HepG2 (cell line): Measurements from ENCODE around the gene TMEM44. TPM values are rescaled to one million over a fixed set of nuclear protein-coding genes. Genes with fewer than 3 reads are reported as not detected.

Source experiments
- ATAC-seq: fragments of 200-7000 bp; cut with Tn5 transposase; 3 replicates; pipeline ENCODE4 v1.9.1; 2020; ENCODE audit warnings: mild to moderate bottlenecking, moderate library complexity
- BruUV-seq: library from RNA; stranded (reverse); fragments of 400-500 nt; replicated peaks from 2 replicates; lab custom pipeline; 2021; lab: Mats Ljungman, UMichigan
- CTCF ChIA-PET: fragments of 300-600 bp; formaldehyde crosslinking; extraction: SDS; loops from one replicate; lab custom pipeline; 2021; ENCODE audit warnings: low total read pairs, inconsistent platforms, low intra/inter-chr PET ratio; lab: Yijun Ruan, JAX
- POLR2A ChIA-PET: fragments of 350-600 bp; sonication (Branson Sonifier 250); formaldehyde crosslinking; loops from one replicate; lab custom pipeline; 2020; ENCODE audit warnings: antibody characterized with exemption, inconsistent platforms; lab: Yijun Ruan, JAX
- DNase-seq: peaks from one replicate; pipeline ENCODE4 v3.0.0-alpha.2; 2015; ENCODE audit warnings: low spot score
- FAIRE-seq: peaks from 3 replicates; lab custom pipeline; 2011; peaks lifted over from hg19 to GRCh38; lab: Jason Lieb, UNC
- H2AFZ ChIP-seq: one replicate; pipeline ENCODE4 v1.6.1; 2011; ENCODE audit warnings: low read length, inconsistent platforms
- H3K27ac ChIP-seq: fragments of 300-600 bp; 3 replicates; pipeline ENCODE4 v1.8.0; 2011; ENCODE audit warnings: mixed run types, mild to moderate bottlenecking, mixed read lengths, low read length, inconsistent platforms; ENCODE audit not compliant: insufficient read depth; ENCODE audit errors: extremely low read length
- H3K27me3 ChIP-seq, 2 experiments: fragments of 200-600 bp in 1 of 2; 2 replicates in 1 of 2; 3 replicates in 1 of 2; pipeline versions ENCODE4 v1.6.0 to v1.8.0; 2011; ENCODE audit warnings: low read length in 2 of 2, mild to moderate bottlenecking in 2 of 2, moderate library complexity in 2 of 2, inconsistent platforms in 1 of 2; ENCODE audit not compliant: insufficient read depth in 2 of 2, control insufficient read depth in 1 of 2
- H3K36me3 ChIP-seq, 2 experiments: fragments of 200-600 bp in 1 of 2; replicated peaks in 1 of 2; 2 replicates in 1 of 2; 3 replicates in 1 of 2; pipeline versions ENCODE4 v1.5.1 to v1.8.0; 2011; ENCODE audit warnings: low read length in 2 of 2, inconsistent platforms in 1 of 2; ENCODE audit not compliant: insufficient read depth in 2 of 2, control insufficient read depth in 1 of 2
- H3K4me1 ChIP-seq: 2 replicates; pipeline ENCODE4 v1.5.1; 2012; ENCODE audit warnings: low read length, inconsistent platforms; ENCODE audit not compliant: insufficient read depth
- H3K4me2 ChIP-seq: 2 replicates; pipeline ENCODE4 v1.6.0; 2011; ENCODE audit warnings: low read depth, low read length, inconsistent platforms
- H3K4me3 ChIP-seq, 3 experiments: fragments of 200-600 bp in 1 of 3; sonication (generic), shearing (Covaris generic) in 1 of 3; replicated peaks in 1 of 3; 2 replicates each; pipeline ENCODE4 v1.5.1; 2011 to 2016; ENCODE audit warnings: low read length in 3 of 3, inconsistent platforms in 2 of 3, low read depth in 2 of 3, mild to moderate bottlenecking in 2 of 3, control low read depth in 1 of 3, mixed read lengths in 1 of 3; ENCODE audit not compliant: insufficient read depth in 1 of 3
- H3K79me2 ChIP-seq: one replicate; pipeline ENCODE4 v1.6.1; 2011; ENCODE audit warnings: low read length, inconsistent platforms; ENCODE audit not compliant: insufficient read depth
- H3K9ac ChIP-seq: 2 replicates; pipeline ENCODE4 v1.6.0; 2011; ENCODE audit warnings: mild to moderate bottlenecking, low read depth, low read length, inconsistent platforms; ENCODE audit not compliant: insufficient read depth
- H3K9me3 ChIP-seq: 2 replicates; pipeline ENCODE4 v1.5.1; 2012; ENCODE audit warnings: mild to moderate bottlenecking, low read length
- H4K20me1 ChIP-seq: 2 replicates; pipeline ENCODE4 v1.6.0; 2011; ENCODE audit warnings: inconsistent platforms, mild to moderate bottlenecking, low read length, moderate library complexity; ENCODE audit not compliant: insufficient read depth
- HHEX ChIP-seq: IDR thresholded peaks from 2 replicates; pipeline ENCODE4 v1.6.1; 2016; ENCODE audit warnings: control low read depth
- NFE2 ChIP-seq: sonication (generic); formaldehyde crosslinking; IDR thresholded peaks from 2 replicates; pipeline ENCODE4 v1.4.0; 2020; ENCODE audit warnings: missing genetic modification reagents
- ZMYM3 ChIP-seq: sonication (generic); formaldehyde crosslinking; IDR thresholded peaks from 2 replicates; pipeline ENCODE4 v1.5.1; 2020; ENCODE audit warnings: mild to moderate bottlenecking, missing genetic modification reagents
- ZNF33A ChIP-seq: sonication (generic); formaldehyde crosslinking; IDR thresholded peaks from 2 replicates; pipeline ENCODE4 v1.5.1; 2020; ENCODE audit warnings: missing genetic modification reagents, mild to moderate bottlenecking, moderate library complexity, borderline replicate concordance
- WGBS: methylation state at CpG from one replicate; pipeline ENCODE4 v1.1.6; 2017; ENCODE audit warnings: low lambda C conversion rate; 5-methylcytosine and 5-hydroxymethylcytosine counted together
- in situ Hi-C: cut with HindIII; loops from 2 replicates; pipeline ENCODE4 v1.10.0; 2017; ENCODE audit warnings: low pct_unique_long_range_greater_than_20kb; ENCODE audit not compliant: extremely low pct_ligation_motif_present
- intact Hi-C: fragments of 100-400 bp; cut with micrococcal nuclease; formaldehyde crosslinking; loops from one replicate; pipeline ENCODE4 v1.10.0; 2022; ENCODE audit not compliant: unreplicated experiment
- polyA plus RNA-seq, 8 experiments: library from polyadenylated mRNA; depleted of rRNA in 3 of 8; stranded (reverse) in 7 of 8; unstranded in 1 of 8; fragments of >200 nt; fragmentation: Illumina TruSeq in 4 of 8; extraction: Trizol in 4 of 8; gene quantifications; 2 replicates each; pipeline versions ENCODE4 v1.2.1 to v1.2.3, GENCODE V29; 2011 to 2016; ENCODE audit warnings: low read depth in 4 of 8, missing spikeins in 1 of 8, mixed read lengths in 1 of 8; ENCODE audit not compliant: insufficient read depth in 1 of 8
- total RNA-seq, 5 experiments: library from RNA; depleted of rRNA; stranded (reverse); fragments of >200 nt; fragmentation: Illumina TruSeq; extraction: Trizol; gene quantifications; 2 replicates each; pipeline ENCODE4 v1.2.3, GENCODE V29; 2016; ENCODE audit warnings: low read depth in 1 of 5
- TF ChIP-seq, protein P1 (sequence below): fragments of 450-650 bp; IDR thresholded peaks from 2 replicates; pipeline ENCODE4 v1.6.1; 2017
- TF ChIP-seq, protein P2 (sequence below): sonication (generic); formaldehyde crosslinking; conservative IDR thresholded peaks from 2 replicates; pipeline ENCODE4 v1.4.0; 2020; ENCODE audit warnings: mild to moderate bottlenecking, missing genetic modification reagents, moderate library complexity

Gene TMEM44
- total and polyA plus RNA-seq, 2 of the 13 experiments (the other 11 are each of a cell fraction or from before 2014, with no cell fraction given), result 7.3 to 13.8 TPM

DNA sequence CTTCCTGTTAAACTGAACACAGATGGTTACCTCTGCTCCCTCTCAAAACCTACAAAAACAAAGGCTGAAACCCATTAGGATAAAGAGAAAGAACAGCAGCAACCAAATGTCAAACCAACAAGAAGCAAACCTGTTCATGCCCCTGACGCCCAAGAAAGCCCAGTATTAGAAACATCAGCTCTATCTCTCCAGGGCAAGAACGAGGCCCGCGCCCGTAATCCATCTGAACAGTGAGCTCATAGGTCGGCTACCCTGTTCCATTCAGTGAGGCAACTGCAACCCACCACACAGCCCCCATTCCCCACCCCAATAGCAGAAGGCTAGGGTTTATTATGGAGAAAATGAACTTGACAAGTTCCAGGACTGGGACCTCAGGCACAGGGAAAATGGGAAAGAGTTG, 28.7 kb upstream of the TMEM44 start:
- no peak overlapping the region for H3K4me3 ChIP-seq
- H3K4me2 ChIP-seq, result no peak overlapping the region
- TF ChIP-seq HHEX (CRISPR knock-in tag), result no peak
- TF ChIP-seq, protein P1, sequence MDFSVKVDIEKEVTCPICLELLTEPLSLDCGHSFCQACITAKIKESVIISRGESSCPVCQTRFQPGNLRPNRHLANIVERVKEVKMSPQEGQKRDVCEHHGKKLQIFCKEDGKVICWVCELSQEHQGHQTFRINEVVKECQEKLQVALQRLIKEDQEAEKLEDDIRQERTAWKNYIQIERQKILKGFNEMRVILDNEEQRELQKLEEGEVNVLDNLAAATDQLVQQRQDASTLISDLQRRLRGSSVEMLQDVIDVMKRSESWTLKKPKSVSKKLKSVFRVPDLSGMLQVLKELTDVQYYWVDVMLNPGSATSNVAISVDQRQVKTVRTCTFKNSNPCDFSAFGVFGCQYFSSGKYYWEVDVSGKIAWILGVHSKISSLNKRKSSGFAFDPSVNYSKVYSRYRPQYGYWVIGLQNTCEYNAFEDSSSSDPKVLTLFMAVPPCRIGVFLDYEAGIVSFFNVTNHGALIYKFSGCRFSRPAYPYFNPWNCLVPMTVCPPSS, result no peak
- TF ChIP-seq NFE2 (CRISPR knock-in tag), result no peak
- TF ChIP-seq, protein P2, sequence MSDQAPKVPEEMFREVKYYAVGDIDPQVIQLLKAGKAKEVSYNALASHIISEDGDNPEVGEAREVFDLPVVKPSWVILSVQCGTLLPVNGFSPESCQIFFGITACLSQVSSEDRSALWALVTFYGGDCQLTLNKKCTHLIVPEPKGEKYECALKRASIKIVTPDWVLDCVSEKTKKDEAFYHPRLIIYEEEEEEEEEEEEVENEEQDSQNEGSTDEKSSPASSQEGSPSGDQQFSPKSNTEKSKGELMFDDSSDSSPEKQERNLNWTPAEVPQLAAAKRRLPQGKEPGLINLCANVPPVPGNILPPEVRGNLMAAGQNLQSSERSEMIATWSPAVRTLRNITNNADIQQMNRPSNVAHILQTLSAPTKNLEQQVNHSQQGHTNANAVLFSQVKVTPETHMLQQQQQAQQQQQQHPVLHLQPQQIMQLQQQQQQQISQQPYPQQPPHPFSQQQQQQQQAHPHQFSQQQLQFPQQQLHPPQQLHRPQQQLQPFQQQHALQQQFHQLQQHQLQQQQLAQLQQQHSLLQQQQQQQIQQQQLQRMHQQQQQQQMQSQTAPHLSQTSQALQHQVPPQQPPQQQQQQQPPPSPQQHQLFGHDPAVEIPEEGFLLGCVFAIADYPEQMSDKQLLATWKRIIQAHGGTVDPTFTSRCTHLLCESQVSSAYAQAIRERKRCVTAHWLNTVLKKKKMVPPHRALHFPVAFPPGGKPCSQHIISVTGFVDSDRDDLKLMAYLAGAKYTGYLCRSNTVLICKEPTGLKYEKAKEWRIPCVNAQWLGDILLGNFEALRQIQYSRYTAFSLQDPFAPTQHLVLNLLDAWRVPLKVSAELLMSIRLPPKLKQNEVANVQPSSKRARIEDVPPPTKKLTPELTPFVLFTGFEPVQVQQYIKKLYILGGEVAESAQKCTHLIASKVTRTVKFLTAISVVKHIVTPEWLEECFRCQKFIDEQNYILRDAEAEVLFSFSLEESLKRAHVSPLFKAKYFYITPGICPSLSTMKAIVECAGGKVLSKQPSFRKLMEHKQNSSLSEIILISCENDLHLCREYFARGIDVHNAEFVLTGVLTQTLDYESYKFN (CRISPR knock-in tag), result no peak
- TF ChIP-seq ZNF33A (CRISPR knock-in tag), result no peak
- no peak for TF ChIP-seq ZMYM3 (CRISPR knock-in tag)
- ChIA-PET CTCF (no interaction called here), POLR2A (no interaction called here)
- 83% methylated on average over 6 of the region's 6 CpGs for WGBS
- no peak overlapping the region for H3K27ac ChIP-seq
- BruUV-seq, result no TSS peak
- DNase-seq, result no peak
- H3K9me3 ChIP-seq, result no peaks in the 10 kb centered on the region
- no peaks in the 10 kb centered on the region for H3K4me1 ChIP-seq
- no peaks in the 10 kb centered on the region for H4K20me1 ChIP-seq
- H3K27me3 ChIP-seq, result no peaks in the 10 kb centered on the region; a peak in 1 of 5 replicates
- FAIRE-seq, result no peak
- in situ Hi-C loops (no loop called here), intact Hi-C loops (no loop called here)
- H3K9ac ChIP-seq, result no peak overlapping the region
- peaks cover 7 to 67% of the 10 kb centered on the region in 2 experiments; a peak in 4 of 5 replicates for H3K36me3 ChIP-seq
- ATAC-seq, result no peak
- no peak overlapping the region for H2AFZ ChIP-seq
- no peaks in the 10 kb centered on the region for H3K79me2 ChIP-seq
